B cell (primary cell): ENCODE results near the gene CES1. TPM values are rescaled to one million over a fixed set of nuclear protein-coding genes. Genes with fewer than 3 reads are reported as not detected.

Experiments used
- ATAC-seq: fragments of 200-7000 bp; cut with Tn5 transposase; one replicate; pipeline ENCODE4 v1.10.0; 2021; ENCODE audit warnings: low read depth, mild to moderate bottlenecking, moderate number of reproducible peaks, moderate library complexity
- CTCF ChIA-PET: fragments of 350-600 bp; sonication (Branson Sonifier 250); formaldehyde crosslinking; loops from one replicate; lab custom pipeline; 2021; ENCODE audit warnings: antibody characterized with exemption, inconsistent platforms; lab: Charles Lee
- POLR2A ChIA-PET: fragments of 350-600 bp; sonication (Branson Sonifier 250); formaldehyde crosslinking; loops from one replicate; lab custom pipeline; 2021; ENCODE audit warnings: antibody characterized with exemption; lab: Charles Lee
- DNase-seq: peaks from one replicate; pipeline ENCODE4 v3.0.0; 2013
- H2AFZ ChIP-seq: 2 replicates; pipeline ENCODE4 v1.6.1; 2012; ENCODE audit warnings: mild to moderate bottlenecking, low read depth, low read length; ENCODE audit not compliant: insufficient read depth, poor library complexity, severe bottlenecking
- H3K27ac ChIP-seq, 2 donors: 1 replicate in 1 of 2; 2 replicates in 1 of 2; pipeline ENCODE4 v1.5.1; 2012 to 2013; ENCODE audit warnings: low read length in 2 of 2, mild to moderate bottlenecking in 2 of 2, moderate library complexity in 1 of 2
- H3K27me3 ChIP-seq, 4 experiments: fragments of 200-600 bp in 1 of 4; sonication (generic) in 1 of 4; replicated peaks in 1 of 4; 1 replicate in 2 of 4; 2 replicates in 2 of 4; pipeline versions ENCODE4 v1.6.1 to v1.7.0; 2013 to 2016; ENCODE audit warnings: low read length in 3 of 4, mild to moderate bottlenecking in 2 of 4, mixed read lengths in 1 of 4, moderate library complexity in 1 of 4; ENCODE audit not compliant: insufficient read depth in 4 of 4, control insufficient read depth in 3 of 4; ENCODE audit errors: control extremely low read depth in 1 of 4
- H3K36me3 ChIP-seq, 2 experiments: replicated peaks in 1 of 2; 1 replicate in 1 of 2; 2 replicates in 1 of 2; pipeline versions ENCODE4 v1.6.1 to v1.7.1; 2013; ENCODE audit warnings: low read length in 1 of 2; ENCODE audit not compliant: insufficient read depth in 2 of 2, control insufficient read depth in 1 of 2; ENCODE audit errors: control extremely low read depth in 1 of 2, extremely low read depth in 1 of 2
- H3K4me1 ChIP-seq, 2 donors: fragments of 200-600 bp in 1 of 2; sonication (generic) in 1 of 2; 1 replicate in 1 of 2; 2 replicates in 1 of 2; pipeline versions ENCODE4 v1.5.1 to v1.6.1; 2013 to 2017; ENCODE audit warnings: low read length in 2 of 2; ENCODE audit not compliant: control insufficient read depth in 2 of 2, insufficient read depth in 2 of 2
- H3K4me2 ChIP-seq: replicated peaks from 2 replicates; pipeline ENCODE3; 2012; ENCODE audit warnings: mild to moderate bottlenecking, low read depth, low read length; ENCODE audit not compliant: poor library complexity, severe bottlenecking
- H3K4me3 ChIP-seq, 5 experiments: fragments of 200-600 bp in 1 of 5; sonication (generic) in 1 of 5; 1 replicate in 3 of 5; 2 replicates in 2 of 5; pipeline versions ENCODE4 v1.5.1 to v1.7.0; 2011 to 2016; ENCODE audit warnings: low read length in 4 of 5, mild to moderate bottlenecking in 4 of 5, low read depth in 2 of 5, control low read depth in 1 of 5, moderate library complexity in 1 of 5; ENCODE audit not compliant: insufficient read depth in 1 of 5; ENCODE audit errors: control extremely low read depth in 1 of 5, extremely low read depth in 1 of 5
- H3K79me2 ChIP-seq: fragments of 200-600 bp; sonication (generic); one replicate; pipeline ENCODE4 v1.6.0; 2016; ENCODE audit warnings: low read length; ENCODE audit not compliant: control insufficient read depth, insufficient read depth
- H3K9ac ChIP-seq: fragments of 200-600 bp; sonication (generic); 2 replicates; pipeline ENCODE4 v1.6.1; 2017; ENCODE audit warnings: mild to moderate bottlenecking, low read length, moderate library complexity
- H3K9me3 ChIP-seq, 3 donors: one replicate each; pipeline versions ENCODE4 v1.6.1 to v1.7.1; 2013; ENCODE audit warnings: low read length in 2 of 3; ENCODE audit not compliant: control insufficient read depth in 2 of 3, insufficient read depth in 1 of 3; ENCODE audit errors: control extremely low read depth in 1 of 3
- H4K20me1 ChIP-seq: 2 replicates; pipeline ENCODE4 v1.6.0; 2012; ENCODE audit warnings: mild to moderate bottlenecking, low read length; ENCODE audit not compliant: insufficient read depth, control insufficient read depth, poor library complexity, severe bottlenecking
- H3K27ac Mint-ChIP-seq: one replicate; pipeline ENCODE4 v1.8.0; 2021; ENCODE audit warnings: mixed read lengths
- H3K27me3 Mint-ChIP-seq: one replicate; pipeline ENCODE4 v1.8.0; 2021; ENCODE audit warnings: mixed read lengths
- H3K4me1 Mint-ChIP-seq: one replicate; pipeline ENCODE4 v1.8.0; 2021; ENCODE audit warnings: mixed read lengths
- H3K4me3 Mint-ChIP-seq: one replicate; pipeline ENCODE4 v1.8.0; 2021; ENCODE audit warnings: mixed read lengths
- H3K9me3 Mint-ChIP-seq: one replicate; pipeline ENCODE4 v1.8.0; 2022; ENCODE audit warnings: mixed read lengths; ENCODE audit not compliant: insufficient read depth
- CTCF ChIP-seq: fragments of 200-600 bp; IDR thresholded peaks from one replicate; pipeline ENCODE4 v1.8.0; 2022; ENCODE audit warnings: antibody characterized with exemption, mild to moderate bottlenecking
- EZH2 ChIP-seq: IDR thresholded peaks from 2 replicates; pipeline ENCODE4 v1.6.1; 2012; ENCODE audit warnings: borderline replicate concordance, low read depth, mild to moderate bottlenecking, moderate library complexity, low read length; ENCODE audit not compliant: insufficient read depth, poor library complexity, severe bottlenecking
- WGBS: methylation state at CpG from one replicate; pipeline ENCODE4 v1.1.5; 2013; ENCODE audit warnings: missing lambda C conversion rate; ENCODE audit not compliant: insufficient coverage; 5-methylcytosine and 5-hydroxymethylcytosine counted together
- intact Hi-C: fragments of 100-400 bp; cut with micrococcal nuclease; formaldehyde crosslinking; loops from one replicate; pipeline ENCODE4 v1.10.0; 2022
- polyA plus RNA-seq: library from polyadenylated mRNA; depleted of rRNA; stranded (reverse); fragments of >200 nt; gene quantifications from 2 replicates; pipeline ENCODE4 v1.2.3, GENCODE V29; 2012
- total RNA-seq, 2 donors: library from RNA; stranded (reverse); fragments of 120-200 nt in 1 of 2; gene quantifications; 1 replicate in 1 of 2; 2 replicates in 1 of 2; pipeline versions ENCODE4 v1.2.3 to v1.2.4, GENCODE V29; 2013 to 2022

The CES1 gene
- total and polyA plus RNA-seq, 2 donors (not counting 1 experiment from before 2014, with no cell fraction given) = 0.37 to 1.2 TPM

GRCh38 chr16:55849536-55849935 is 16.6 kb upstream of the CES1 start:
- H3K9me3 Mint-ChIP-seq = no peaks in the 10 kb centered on the region
- H3K27ac ChIP-seq = no peak overlapping the region
- H3K79me2 ChIP-seq = no peaks in the 10 kb centered on the region
- H3K27me3 ChIP-seq = peaks cover 0 to 5% (median 0%) of the 10 kb centered on the region in 4 experiments
- ChIA-PET POLR2A (no interaction called here), CTCF (interaction anchor here (1.3 kb wide), 1 partner anchor 9 kb away, joined by 4 read pairs; no protein-coding TSS in a partner anchor)
- H3K27ac Mint-ChIP-seq = no peak overlapping the region
- WGBS = 85% methylated on average over 12 of the region's 13 CpGs
- no peak overlapping the region for H3K4me3 ChIP-seq
- H2AFZ ChIP-seq = no peak overlapping the region
- H3K4me3 Mint-ChIP-seq = no peak overlapping the region
- no peak for ATAC-seq
- DNase-seq = no peak
- no peaks in the 10 kb centered on the region for H3K4me1 ChIP-seq
- no peaks in the 10 kb centered on the region for H3K4me1 Mint-ChIP-seq
- H3K9me3 ChIP-seq = no peaks in the 10 kb centered on the region
- H3K36me3 ChIP-seq = no peaks in the 10 kb centered on the region
- intact Hi-C loops = no loop called here
- peaks cover 37% of the 10 kb centered on the region for H3K27me3 Mint-ChIP-seq
- TF ChIP-seq EZH2 (no peak), CTCF (no peak)
- H3K9ac ChIP-seq = no peak overlapping the region
- H3K4me2 ChIP-seq = no peak overlapping the region
- no peaks in the 10 kb centered on the region for H4K20me1 ChIP-seq

- Mint-ChIP-seq H3K4me3 (no peak overlapping the region), H3K27ac (no peak overlapping the region), H3K27me3 (peaks cover 33% of the 10 kb centered on the region), H3K9me3 (no peaks in the 10 kb centered on the region), H3K4me1 (no peaks in the 10 kb centered on the region)
- POLR2A ChIA-PET = no interaction called here
- Histone ChIP-seq H3K4me2 (no peak overlapping the region), H3K9ac (no peak overlapping the region), H4K20me1 (no peaks in the 10 kb centered on the region), H2AFZ (no peak overlapping the region), H3K9me3 (no peaks in the 10 kb centered on the region), H3K27ac (no peak overlapping the region), H3K79me2 (no peaks in the 10 kb centered on the region), H3K4me1 (no peaks in the 10 kb centered on the region), H3K36me3 (no peaks in the 10 kb centered on the region), H3K4me3 (no peak overlapping the region), H3K27me3 (peaks cover 0 to 5% (median 0%) of the 10 kb centered on the region in 4 experiments)
- intact Hi-C loops = no loop called here
- 67% methylated on average over 10 of the region's 11 CpGs for WGBS
- CTCF ChIA-PET = interaction anchor here (1.2 kb wide), 1 partner anchor 132 kb away, joined by 3 read pairs; no protein-coding TSS in a partner anchor
- TF ChIP-seq CTCF = no peak
- TF ChIP-seq EZH2 = no peak
- ATAC-seq (no peak), DNase-seq (no peak)
Measured at GRCh38 chr16:55846598-55847346, 13.9 kb upstream of the CES1 start.
